H9 (cell line): ENCODE data around the gene GAS2L2. TPM values are rescaled to one million over a fixed set of nuclear protein-coding genes. Genes with fewer than 3 reads are reported as not detected.

Source experiments
- DNase-seq: peaks from one replicate; pipeline ENCODE4 v3.0.0-alpha.2; 2017
- H2AFZ ChIP-seq: one replicate; pipeline ENCODE4 v1.6.1; 2013; ENCODE audit warnings: mild to moderate bottlenecking, low read length, control low read depth, moderate library complexity
- H2AK5ac ChIP-seq: 2 replicates; pipeline ENCODE4 v1.6.1; 2013; ENCODE audit warnings: low read length, control low read depth, mixed read lengths; ENCODE audit not compliant: insufficient read length
- H2BK120ac ChIP-seq: one replicate; pipeline ENCODE4 v1.6.1; 2013; ENCODE audit warnings: low read depth, mild to moderate bottlenecking, low read length, control low read depth, inconsistent platforms; ENCODE audit not compliant: poor library complexity, severe bottlenecking
- H2BK12ac ChIP-seq: 2 replicates; pipeline ENCODE4 v1.6.1; 2013; ENCODE audit warnings: low read length, control low read depth, mixed read lengths, low read depth; ENCODE audit not compliant: insufficient read length
- H2BK15ac ChIP-seq: 2 replicates; pipeline ENCODE4 v1.6.1; 2013; ENCODE audit warnings: low read depth, low read length, control low read depth
- H2BK20ac ChIP-seq: one replicate; pipeline ENCODE4 v1.6.1; 2013; ENCODE audit warnings: low read depth, mild to moderate bottlenecking, low read length, control low read depth, inconsistent platforms; ENCODE audit not compliant: poor library complexity, severe bottlenecking
- H2BK5ac ChIP-seq: 2 replicates; pipeline ENCODE4 v1.6.1; 2013; ENCODE audit warnings: low read length, control low read depth, mixed read lengths; ENCODE audit not compliant: insufficient read length
- H3K14ac ChIP-seq: 2 replicates; pipeline ENCODE4 v1.6.1; 2013; ENCODE audit warnings: low read length, control low read depth; ENCODE audit not compliant: insufficient read depth
- H3K18ac ChIP-seq: 2 replicates; pipeline ENCODE4 v1.6.1; 2013; ENCODE audit warnings: low read depth, mild to moderate bottlenecking, mixed read lengths, low read length, control low read depth; ENCODE audit not compliant: insufficient read length
- H3K23ac ChIP-seq: 2 replicates; pipeline ENCODE4 v1.6.1; 2013; ENCODE audit warnings: low read length, control low read depth, mixed read lengths, low read depth; ENCODE audit not compliant: insufficient read length
- H3K23me2 ChIP-seq: 2 replicates; pipeline ENCODE4 v1.6.1; 2013; ENCODE audit warnings: low read depth, mild to moderate bottlenecking, mixed read lengths, low read length, control low read depth; ENCODE audit not compliant: insufficient read length, poor library complexity, severe bottlenecking
- H3K27ac ChIP-seq: 2 replicates; pipeline ENCODE4 v1.5.1; 2013; ENCODE audit warnings: low read length, control low read depth, mixed read lengths, low read depth; ENCODE audit not compliant: insufficient read length
- H3K27me3 ChIP-seq: 2 replicates; pipeline ENCODE4 v1.6.1; 2013; ENCODE audit warnings: low read length, control low read depth, inconsistent platforms; ENCODE audit not compliant: insufficient read depth
- H3K4ac ChIP-seq: 2 replicates; pipeline ENCODE4 v1.6.1; 2013; ENCODE audit warnings: low read depth, mild to moderate bottlenecking, control low read depth, inconsistent platforms, low read length, moderate library complexity
- H3K4me1 ChIP-seq: 2 replicates; pipeline ENCODE4 v1.6.1; 2013; ENCODE audit warnings: low read length, control low read depth, inconsistent platforms; ENCODE audit not compliant: insufficient read depth
- H3K4me2 ChIP-seq: 2 replicates; pipeline ENCODE4 v1.6.1; 2013; ENCODE audit warnings: low read length, control low read depth, mixed read lengths; ENCODE audit not compliant: insufficient read length, insufficient read depth
- H3K56ac ChIP-seq: 2 replicates; pipeline ENCODE4 v1.6.1; 2013; ENCODE audit warnings: low read depth, mild to moderate bottlenecking, mixed read lengths, low read length, control low read depth; ENCODE audit not compliant: insufficient read length
- H3K79me1 ChIP-seq: 2 replicates; pipeline ENCODE4 v1.6.1; 2013; ENCODE audit warnings: low read depth, mild to moderate bottlenecking, moderate library complexity, low read length, control low read depth, inconsistent platforms; ENCODE audit not compliant: insufficient read depth, poor library complexity, severe bottlenecking
- H3K79me2 ChIP-seq: 2 replicates; pipeline ENCODE4 v1.6.1; 2013; ENCODE audit warnings: low read length, control low read depth, inconsistent platforms; ENCODE audit not compliant: insufficient read depth
- H3K9ac ChIP-seq: 2 replicates; pipeline ENCODE4 v1.6.1; 2013; ENCODE audit warnings: low read length, control low read depth, mixed read lengths; ENCODE audit not compliant: insufficient read length; ENCODE audit errors: extremely low read depth
- H3K9me3 ChIP-seq: one replicate; pipeline ENCODE4 v1.6.1; 2013; ENCODE audit warnings: low read depth, low read length, inconsistent platforms; ENCODE audit not compliant: control insufficient read depth
- H3T11ph ChIP-seq: one replicate; pipeline ENCODE4 v1.6.1; 2013; ENCODE audit warnings: mild to moderate bottlenecking, low read length, control low read depth, inconsistent platforms
- H4K20me1 ChIP-seq: one replicate; pipeline ENCODE4 v1.6.1; 2013; ENCODE audit not compliant: control insufficient read depth, insufficient read length, insufficient read depth
- H4K5ac ChIP-seq: 2 replicates; pipeline ENCODE4 v1.6.1; 2013; ENCODE audit warnings: low read depth, mild to moderate bottlenecking, mixed read lengths, low read length, control low read depth; ENCODE audit not compliant: insufficient read length
- H4K8ac ChIP-seq: replicated peaks from 2 replicates; pipeline ENCODE4 v1.6.1; 2013; ENCODE audit warnings: low read length, control low read depth, mixed read lengths, low read depth; ENCODE audit not compliant: insufficient read length
- H4K91ac ChIP-seq: 2 replicates; pipeline ENCODE4 v1.6.1; 2013; ENCODE audit warnings: low read depth, mild to moderate bottlenecking, moderate library complexity, mixed read lengths, low read length, control low read depth; ENCODE audit not compliant: insufficient read length
- H3K27ac Mint-ChIP-seq, 3 experiments: 2 replicates in 2 of 3; 3 replicates in 1 of 3; pipeline ENCODE4 v1.8.0; 2020 to 2021; ENCODE audit warnings: mixed read lengths in 3 of 3, mild to moderate bottlenecking in 1 of 3, moderate library complexity in 1 of 3
- H3K27me3 Mint-ChIP-seq: 2 replicates; pipeline ENCODE4 v1.8.0; 2021; ENCODE audit warnings: low read depth, mild to moderate bottlenecking, moderate library complexity, mixed read lengths
- H3K36me3 Mint-ChIP-seq, 3 experiments: 2 replicates in 2 of 3; 3 replicates in 1 of 3; pipeline ENCODE4 v1.8.0; 2020 to 2021; ENCODE audit warnings: low read depth in 3 of 3, mixed read lengths in 3 of 3; ENCODE audit not compliant: insufficient read depth in 1 of 3
- H3K4me1 Mint-ChIP-seq, 2 experiments: 2 replicates each; pipeline ENCODE4 v1.8.0; 2020; ENCODE audit warnings: mixed read lengths in 2 of 2
- H3K4me3 Mint-ChIP-seq, 2 experiments: 2 replicates in 1 of 2; 3 replicates in 1 of 2; pipeline ENCODE4 v1.8.0; 2020 to 2021; ENCODE audit warnings: mild to moderate bottlenecking in 2 of 2, mixed read lengths in 2 of 2, moderate library complexity in 1 of 2
- H3K9me3 Mint-ChIP-seq, 2 experiments: 2 replicates in 1 of 2; 3 replicates in 1 of 2; pipeline ENCODE4 v1.8.0; 2020; ENCODE audit warnings: mild to moderate bottlenecking in 2 of 2, mixed read lengths in 2 of 2, moderate library complexity in 1 of 2
- CTCF ChIP-seq: fragments of 200-600 bp; sonication (generic); conservative IDR thresholded peaks from 3 replicates; pipeline ENCODE4 v1.8.0; 2021; ENCODE audit warnings: antibody characterized with exemption, mild to moderate bottlenecking
- WGBS: extraction: QIAGEN DNeasy Blood & Tissue Kit; methylation state at CpG from one replicate; pipeline ENCODE4 v1.1.7; 2013; ENCODE audit warnings: missing lambda C conversion rate, low lambda C conversion rate, mixed read lengths; ENCODE audit not compliant: insufficient read length; ENCODE audit errors: extremely low coverage; 5-methylcytosine and 5-hydroxymethylcytosine counted together
- total RNA-seq: library from RNA; stranded (reverse); gene quantifications from 2 replicates; pipeline ENCODE4 v1.2.1, GENCODE V29; 2021

Gene GAS2L2
- total RNA-seq, 1 experiment from 2014 or later = not detected

DNA sequence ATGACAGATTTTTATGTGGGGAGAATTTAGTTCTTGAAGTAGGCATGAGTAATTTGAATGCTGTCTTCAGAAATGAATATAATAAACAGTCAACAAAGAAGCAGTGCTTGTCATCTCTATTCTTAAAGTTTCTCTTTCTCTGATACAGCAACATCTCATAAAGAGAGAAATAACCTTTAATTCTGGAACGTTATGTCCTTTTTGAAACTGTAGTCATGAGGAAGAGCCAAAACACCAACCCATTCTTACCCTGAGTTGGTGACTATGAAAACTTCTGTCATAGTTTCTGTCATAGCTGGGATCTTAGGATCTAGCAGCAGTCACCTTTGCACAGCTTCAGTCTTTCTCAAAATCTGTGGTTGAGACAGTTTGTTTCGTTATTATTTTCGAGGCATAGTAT lies 36.9 kb downstream of the GAS2L2 start:
- peaks cover 4 to 31% (median 28%) of the 10 kb centered on the region in 3 experiments; a peak in 6 of 7 replicates for H3K36me3 Mint-ChIP-seq
- no peak overlapping the region for H4K8ac ChIP-seq
- H4K91ac ChIP-seq = no peak overlapping the region
- no peak overlapping the region for H3K56ac ChIP-seq
- H3T11ph ChIP-seq = no peak overlapping the region
- H3K9me3 Mint-ChIP-seq = no peaks in the 10 kb centered on the region
- H3K79me2 ChIP-seq = 0 out of 2 replicates have a peak, but pooled peaks cover 2% of the 10 kb centered on the region
- H3K9me3 ChIP-seq = no peaks in the 10 kb centered on the region
- WGBS = no CpG with 5 or more reads among the region's 3 CpGs
- no peak overlapping the region for H2BK120ac ChIP-seq
- no peaks in the 10 kb centered on the region for H3K4me1 ChIP-seq
- no peak for TF ChIP-seq CTCF
- H3K18ac ChIP-seq = no peak overlapping the region
- no peaks in the 10 kb centered on the region for H4K20me1 ChIP-seq
- H3K27ac Mint-ChIP-seq = no peak overlapping the region
- no peak overlapping the region for H2BK20ac ChIP-seq
- H3K4me1 Mint-ChIP-seq = no peaks in the 10 kb centered on the region
- H2BK5ac ChIP-seq = no peak overlapping the region
- no peak overlapping the region for H3K23ac ChIP-seq
- no peak overlapping the region for H2BK15ac ChIP-seq
- DNase-seq = no peak
- H3K4me3 Mint-ChIP-seq = no peak overlapping the region
- no peak overlapping the region for H3K4me2 ChIP-seq
- no peak overlapping the region for H2AK5ac ChIP-seq
- H3K23me2 ChIP-seq = no peaks in the 10 kb centered on the region
- H3K27me3 ChIP-seq = no peaks in the 10 kb centered on the region
- H4K5ac ChIP-seq = no peak overlapping the region
- no peak overlapping the region for H3K14ac ChIP-seq
- H3K79me1 ChIP-seq = no peaks in the 10 kb centered on the region
- no peaks in the 10 kb centered on the region for H3K27me3 Mint-ChIP-seq
- no peak overlapping the region for H3K27ac ChIP-seq
- H2AFZ ChIP-seq = no peak overlapping the region
- H3K9ac ChIP-seq = no peak overlapping the region
- no peak overlapping the region for H2BK12ac ChIP-seq
- H3K4ac ChIP-seq = no peak overlapping the region
